SU-DHL-6 (cell line): ENCODE measurements around the gene ANKRD33B.

Source experiments
- H2AFZ ChIP-seq: fragments of 200-600 bp; sonication (generic); 2 replicates; pipeline ENCODE4 v1.6.1; 2014; ENCODE audit warnings: low read depth, mild to moderate bottlenecking, moderate library complexity, mixed read lengths, antibody characterized with exemption, low read length; ENCODE audit not compliant: severe bottlenecking
- H3F3A ChIP-seq: fragments of 200-600 bp; shearing (Covaris generic); 2 replicates; pipeline ENCODE4 v1.6.0; 2016; ENCODE audit warnings: antibody characterized with exemption, mild to moderate bottlenecking; ENCODE audit not compliant: insufficient read depth
- H3K27ac ChIP-seq: fragments of 200-600 bp; sonication (generic); 2 replicates; pipeline ENCODE4 v1.5.1; 2016; ENCODE audit warnings: low read depth, mild to moderate bottlenecking, low read length, moderate library complexity, mixed read lengths
- H3K27me3 ChIP-seq: fragments of 200-600 bp; sonication (generic), shearing (Covaris generic); 2 replicates; pipeline ENCODE4 v1.6.0; 2014; ENCODE audit warnings: mild to moderate bottlenecking, low read length
- H3K36me3 ChIP-seq: fragments of 200-600 bp; sonication (generic); 2 replicates; pipeline ENCODE4 v1.6.1; 2014; ENCODE audit warnings: mild to moderate bottlenecking, low read length, mixed read lengths
- H3K4me2 ChIP-seq: fragments of 300-600, 200-600 bp; shearing (Covaris generic), sonication (generic); 2 replicates; pipeline ENCODE4 v1.6.0; 2014; ENCODE audit warnings: low read length, low read depth, mild to moderate bottlenecking; ENCODE audit not compliant: poor library complexity, severe bottlenecking
- H3K4me3 ChIP-seq: fragments of 200-600 bp; sonication (generic); 2 replicates; pipeline ENCODE4 v1.5.1; 2014; ENCODE audit warnings: antibody characterized with exemption, low read length, mild to moderate bottlenecking, mixed read lengths; ENCODE audit not compliant: insufficient read depth, poor library complexity, severe bottlenecking
- H3K79me2 ChIP-seq: fragments of 200-600 bp; sonication (generic); 2 replicates; pipeline ENCODE4 v1.6.1; 2014; ENCODE audit warnings: mild to moderate bottlenecking, low read length, moderate library complexity; ENCODE audit not compliant: insufficient read depth
- H3K9ac ChIP-seq: fragments of 200-600 bp; sonication (generic); 2 replicates; pipeline ENCODE4 v1.7.0; 2014; ENCODE audit warnings: mild to moderate bottlenecking, low read length
- H3K9me2 ChIP-seq: fragments of 200-600 bp; sonication (generic); replicated peaks from 2 replicates; pipeline ENCODE4 v1.6.1; 2014; ENCODE audit warnings: low read length; ENCODE audit not compliant: insufficient read depth
- H3K9me3 ChIP-seq: fragments of 200-600 bp; sonication (generic); 2 replicates; pipeline ENCODE4 v1.6.1; 2014; ENCODE audit warnings: low read length, mixed read lengths; ENCODE audit not compliant: insufficient read depth
- H4K20me1 ChIP-seq: fragments of 200-600 bp; sonication (generic); 2 replicates; pipeline ENCODE4 v1.6.1; 2014; ENCODE audit warnings: low read depth, mild to moderate bottlenecking, antibody characterized with exemption, low read length, moderate library complexity, mixed read lengths
- EZH2phosphoT487 ChIP-seq: fragments of 200-600 bp; sonication (generic), shearing (Covaris generic); conservative IDR thresholded peaks from 2 replicates; pipeline ENCODE4 v1.6.1; 2018; ENCODE audit warnings: mild to moderate bottlenecking, antibody characterized with exemption, low read length, moderate library complexity, mixed read lengths
- TF ChIP-seq, protein P1 (sequence below): fragments of 200-600 bp; sonication (generic); IDR thresholded peaks from one replicate; pipeline ENCODE4 v1.5.1; 2017; ENCODE audit warnings: antibody characterized with exemption, mild to moderate bottlenecking, low read length, moderate library complexity; ENCODE audit not compliant: insufficient read depth, poor library complexity, severe bottlenecking

The ANKRD33B gene

DNA sequence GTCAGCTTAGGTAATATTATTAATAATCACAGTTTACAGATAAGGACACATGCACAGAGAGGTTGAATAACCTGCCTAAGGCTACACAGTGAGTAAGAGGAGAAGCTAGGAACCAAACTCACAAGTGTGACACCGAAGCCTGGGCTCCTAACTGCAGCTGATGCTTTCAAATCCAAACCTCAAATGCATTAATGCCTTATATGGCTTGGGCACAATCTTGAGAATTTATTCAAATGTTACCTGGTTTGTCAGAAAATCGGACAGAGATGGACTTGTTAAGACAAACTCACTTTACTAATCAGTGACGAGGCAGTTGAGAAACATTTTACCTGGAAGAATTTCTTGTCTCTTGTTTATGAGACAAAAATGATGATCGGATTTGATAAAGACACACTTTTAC is 142.5 kb downstream of the ANKRD33B start:
- Histone ChIP-seq H3K79me2 (no peaks in the 10 kb centered on the region), H3K36me3 (no peaks in the 10 kb centered on the region), H3K4me2 (no peak overlapping the region), H2AFZ (no peak overlapping the region), H3K4me3 (no peak overlapping the region), H3K9me2 (no peaks in the 10 kb centered on the region), H3K27ac (no peak overlapping the region), H3K9ac (no peak overlapping the region), H3K9me3 (no peaks in the 10 kb centered on the region), H4K20me1 (no peaks in the 10 kb centered on the region), H3F3A (0 out of 2 replicates have a peak, but pooled peaks cover under 1% of the 10 kb centered on the region), H3K27me3 (no peaks in the 10 kb centered on the region)
- TF ChIP-seq, protein P1, sequence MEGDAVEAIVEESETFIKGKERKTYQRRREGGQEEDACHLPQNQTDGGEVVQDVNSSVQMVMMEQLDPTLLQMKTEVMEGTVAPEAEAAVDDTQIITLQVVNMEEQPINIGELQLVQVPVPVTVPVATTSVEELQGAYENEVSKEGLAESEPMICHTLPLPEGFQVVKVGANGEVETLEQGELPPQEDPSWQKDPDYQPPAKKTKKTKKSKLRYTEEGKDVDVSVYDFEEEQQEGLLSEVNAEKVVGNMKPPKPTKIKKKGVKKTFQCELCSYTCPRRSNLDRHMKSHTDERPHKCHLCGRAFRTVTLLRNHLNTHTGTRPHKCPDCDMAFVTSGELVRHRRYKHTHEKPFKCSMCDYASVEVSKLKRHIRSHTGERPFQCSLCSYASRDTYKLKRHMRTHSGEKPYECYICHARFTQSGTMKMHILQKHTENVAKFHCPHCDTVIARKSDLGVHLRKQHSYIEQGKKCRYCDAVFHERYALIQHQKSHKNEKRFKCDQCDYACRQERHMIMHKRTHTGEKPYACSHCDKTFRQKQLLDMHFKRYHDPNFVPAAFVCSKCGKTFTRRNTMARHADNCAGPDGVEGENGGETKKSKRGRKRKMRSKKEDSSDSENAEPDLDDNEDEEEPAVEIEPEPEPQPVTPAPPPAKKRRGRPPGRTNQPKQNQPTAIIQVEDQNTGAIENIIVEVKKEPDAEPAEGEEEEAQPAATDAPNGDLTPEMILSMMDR, result no peak
- no peak for TF ChIP-seq EZH2phosphoT487
